Osteoblast (primary cell): ENCODE results near the gene KL. TPM values are rescaled to one million over a fixed set of nuclear protein-coding genes. Genes with fewer than 3 reads are reported as not detected.

ENCODE experiments used
- DNase-seq: peaks from one replicate; pipeline ENCODE4 v3.0.0; 2011; ENCODE audit warnings: low spot score, mixed read lengths; ENCODE audit not compliant: insufficient read length; ENCODE audit errors: missing footprints
- H2AFZ ChIP-seq: 2 replicates; pipeline ENCODE4 v1.6.0; 2011; ENCODE audit warnings: mild to moderate bottlenecking, low read length
- H3K27ac ChIP-seq: 2 replicates; pipeline ENCODE4 v1.5.1; 2011; ENCODE audit warnings: mild to moderate bottlenecking, low read depth, low read length, moderate library complexity
- H3K27me3 ChIP-seq: 2 replicates; pipeline ENCODE4 v1.6.0; 2012; ENCODE audit warnings: mild to moderate bottlenecking, control low read depth, inconsistent platforms, low read length, moderate library complexity; ENCODE audit not compliant: insufficient read depth
- H3K36me3 ChIP-seq: 2 replicates; pipeline ENCODE4 v1.5.1; 2011; ENCODE audit warnings: mild to moderate bottlenecking, low read length, control low read depth, moderate library complexity; ENCODE audit not compliant: insufficient read depth
- H3K4me1 ChIP-seq: 2 replicates; pipeline ENCODE4 v1.5.1; 2011; ENCODE audit warnings: mild to moderate bottlenecking, low read length, control low read depth, moderate library complexity; ENCODE audit not compliant: insufficient read depth
- H3K4me2 ChIP-seq: 2 replicates; pipeline ENCODE4 v1.6.0; 2011; ENCODE audit warnings: mild to moderate bottlenecking, low read length; ENCODE audit not compliant: insufficient read depth
- H3K4me3 ChIP-seq: fragments of 200-600 bp; sonication (generic); 3 replicates; pipeline ENCODE4 v1.5.1; 2012; ENCODE audit warnings: mild to moderate bottlenecking, low read length, inconsistent platforms; ENCODE audit not compliant: insufficient read depth
- H3K79me2 ChIP-seq: 2 replicates; pipeline ENCODE4 v1.6.0; 2012; ENCODE audit warnings: mild to moderate bottlenecking, low read length, control low read depth, inconsistent platforms; ENCODE audit not compliant: insufficient read depth
- H3K9me3 ChIP-seq: 2 replicates; pipeline ENCODE4 v1.5.1; 2011; ENCODE audit warnings: low read depth, low read length, control low read depth
- H4K20me1 ChIP-seq: 2 replicates; pipeline ENCODE4 v1.6.0; 2012; ENCODE audit warnings: mild to moderate bottlenecking, low read length, control low read depth; ENCODE audit not compliant: insufficient read depth
- CTCF ChIP-seq: IDR thresholded peaks from 2 replicates; pipeline ENCODE4 v1.5.1; 2011; ENCODE audit warnings: mild to moderate bottlenecking, low read depth, low read length, moderate library complexity; ENCODE audit errors: extremely low read depth
- total RNA-seq: library from RNA; depleted of rRNA; stranded (reverse); fragments of >200 nt; gene quantifications from 2 replicates; pipeline ENCODE4 v1.2.3, GENCODE V29; 2012

The KL gene
- total RNA-seq, 1 donor: not detected

- Histone ChIP-seq H3K9me3 (no peaks in the 10 kb centered on the region), H3K27ac (no peak overlapping the region), H2AFZ (no peak overlapping the region), H3K79me2 (no peaks in the 10 kb centered on the region), H3K36me3 (no peaks in the 10 kb centered on the region), H4K20me1 (no peaks in the 10 kb centered on the region), H3K27me3 (no peaks in the 10 kb centered on the region), H3K4me3 (no peak overlapping the region), H3K4me1 (no peaks in the 10 kb centered on the region), H3K4me2 (no peak overlapping the region)
- DNase-seq: no peak
- TF ChIP-seq CTCF: no peak
Measured at GRCh38 chr13:32978278-32978677, 37.9 kb upstream of the KL start.

- Histone ChIP-seq H3K4me2 (no peak overlapping the region), H2AFZ (no peak overlapping the region), H3K9me3 (no peaks in the 10 kb centered on the region), H3K27me3 (no peaks in the 10 kb centered on the region), H3K4me1 (no peaks in the 10 kb centered on the region), H3K79me2 (no peaks in the 10 kb centered on the region), H3K4me3 (no peak overlapping the region), H3K27ac (no peak overlapping the region), H4K20me1 (no peaks in the 10 kb centered on the region), H3K36me3 (no peaks in the 10 kb centered on the region)
- no peak for DNase-seq
- no peak for TF ChIP-seq CTCF
Measured at GRCh38 chr13:32983058-32983457, 33.2 kb upstream of the KL start.

GRCh38 chr13:32984857-32985626, 31.2 kb upstream of the KL start:
- Histone ChIP-seq H3K4me2 (no peak overlapping the region), H3K79me2 (no peaks in the 10 kb centered on the region), H3K9me3 (no peaks in the 10 kb centered on the region), H4K20me1 (no peaks in the 10 kb centered on the region), H3K36me3 (no peaks in the 10 kb centered on the region), H3K4me1 (no peaks in the 10 kb centered on the region), H3K27me3 (no peaks in the 10 kb centered on the region), H3K27ac (no peak overlapping the region), H2AFZ (no peak overlapping the region), H3K4me3 (no peak overlapping the region)
- DNase-seq: no peak
- no peak for TF ChIP-seq CTCF

- no peak for DNase-seq
Measured at GRCh38 chr13:32986552-32986951, 29.7 kb upstream of the KL start.

More at GRCh38 chr13:32986552-32986951, 29.7 kb upstream of the KL start:
- no peaks in the 10 kb centered on the region for H3K4me1 ChIP-seq
- no peak overlapping the region for H2AFZ ChIP-seq
- H3K4me3 ChIP-seq: no peak overlapping the region
- peaks cover 4% of the 10 kb centered on the region for H3K27me3 ChIP-seq
- no peak overlapping the region for H3K27ac ChIP-seq
- no peak overlapping the region for H3K4me2 ChIP-seq
- H4K20me1 ChIP-seq: no peaks in the 10 kb centered on the region
- TF ChIP-seq CTCF: no peak
- no peaks in the 10 kb centered on the region for H3K36me3 ChIP-seq
- no peaks in the 10 kb centered on the region for H3K9me3 ChIP-seq
- H3K79me2 ChIP-seq: no peaks in the 10 kb centered on the region
